Neutrophil (primary cell): ENCODE results near the gene PRDM16.

ENCODE experiments used
- H3K27ac ChIP-seq: fragments of 200-600 bp; sonication (generic); 2 replicates; pipeline ENCODE4 v1.5.1; 2016; ENCODE audit warnings: mild to moderate bottlenecking, moderate library complexity
- H3K27me3 ChIP-seq: fragments of 200-600 bp; sonication (generic); 2 replicates; pipeline ENCODE4 v1.6.0; 2016; ENCODE audit warnings: mild to moderate bottlenecking
- H3K36me3 ChIP-seq: fragments of 200-600 bp; sonication (generic); 2 replicates; pipeline ENCODE4 v1.5.1; 2017
- H3K4me1 ChIP-seq, 2 experiments: fragments of 200-600 bp in 1 of 2; sonication (generic) in 1 of 2; 1 replicate in 1 of 2; 2 replicates in 1 of 2; pipeline versions ENCODE4 v1.5.1 to v1.6.1; 2013 to 2016; ENCODE audit warnings: low read depth in 1 of 2, low read length in 1 of 2, mild to moderate bottlenecking in 1 of 2, moderate library complexity in 1 of 2; ENCODE audit not compliant: control insufficient read depth in 1 of 2, insufficient read depth in 1 of 2
- H3K4me3 ChIP-seq, 2 experiments: fragments of 200-600 bp in 1 of 2; sonication (generic) in 1 of 2; 1 replicate in 1 of 2; 2 replicates in 1 of 2; pipeline ENCODE4 v1.5.1; 2013 to 2016; ENCODE audit warnings: low read depth in 1 of 2, low read length in 1 of 2, mild to moderate bottlenecking in 1 of 2, moderate library complexity in 1 of 2
- H3K9me3 ChIP-seq: fragments of 200-600 bp; sonication (generic); 2 replicates; pipeline ENCODE4 v1.5.1; 2016
- TF ChIP-seq, protein P1 (sequence below): fragments of 200-600 bp; sonication (generic); IDR thresholded peaks from 2 replicates; pipeline ENCODE4 v1.5.1; 2016; ENCODE audit warnings: antibody characterized with exemption

PRDM16 gene

DNA sequence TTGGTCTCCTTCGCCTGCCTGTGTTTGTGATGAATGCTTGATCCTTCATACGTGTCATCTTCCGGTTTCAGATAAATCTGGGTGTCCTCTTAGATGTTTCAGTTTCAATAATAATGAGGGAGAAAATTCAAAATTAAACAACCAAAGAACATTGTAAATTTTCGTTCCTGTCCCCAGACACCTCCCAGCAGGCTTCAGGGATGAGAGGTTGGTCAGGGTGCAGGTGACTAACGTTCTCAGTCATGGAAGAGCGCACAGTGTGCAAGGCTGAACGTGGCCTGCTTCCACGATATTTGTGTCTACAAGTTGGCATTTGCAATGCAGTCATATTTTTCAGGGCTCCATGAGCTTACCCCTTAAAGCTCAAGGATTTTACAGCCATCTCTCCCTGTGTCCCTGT is 238.4 kb downstream of the PRDM16 start:
- no peaks in the 10 kb centered on the region for H3K36me3 ChIP-seq
- H3K4me3 ChIP-seq = no peak overlapping the region
- H3K4me1 ChIP-seq = no peaks in the 10 kb centered on the region
- no peaks in the 10 kb centered on the region for H3K9me3 ChIP-seq
- no peak overlapping the region for H3K27ac ChIP-seq
- TF ChIP-seq, protein P1, sequence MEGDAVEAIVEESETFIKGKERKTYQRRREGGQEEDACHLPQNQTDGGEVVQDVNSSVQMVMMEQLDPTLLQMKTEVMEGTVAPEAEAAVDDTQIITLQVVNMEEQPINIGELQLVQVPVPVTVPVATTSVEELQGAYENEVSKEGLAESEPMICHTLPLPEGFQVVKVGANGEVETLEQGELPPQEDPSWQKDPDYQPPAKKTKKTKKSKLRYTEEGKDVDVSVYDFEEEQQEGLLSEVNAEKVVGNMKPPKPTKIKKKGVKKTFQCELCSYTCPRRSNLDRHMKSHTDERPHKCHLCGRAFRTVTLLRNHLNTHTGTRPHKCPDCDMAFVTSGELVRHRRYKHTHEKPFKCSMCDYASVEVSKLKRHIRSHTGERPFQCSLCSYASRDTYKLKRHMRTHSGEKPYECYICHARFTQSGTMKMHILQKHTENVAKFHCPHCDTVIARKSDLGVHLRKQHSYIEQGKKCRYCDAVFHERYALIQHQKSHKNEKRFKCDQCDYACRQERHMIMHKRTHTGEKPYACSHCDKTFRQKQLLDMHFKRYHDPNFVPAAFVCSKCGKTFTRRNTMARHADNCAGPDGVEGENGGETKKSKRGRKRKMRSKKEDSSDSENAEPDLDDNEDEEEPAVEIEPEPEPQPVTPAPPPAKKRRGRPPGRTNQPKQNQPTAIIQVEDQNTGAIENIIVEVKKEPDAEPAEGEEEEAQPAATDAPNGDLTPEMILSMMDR = no peak
- peaks cover 10% of the 10 kb centered on the region for H3K27me3 ChIP-seq

DNA sequence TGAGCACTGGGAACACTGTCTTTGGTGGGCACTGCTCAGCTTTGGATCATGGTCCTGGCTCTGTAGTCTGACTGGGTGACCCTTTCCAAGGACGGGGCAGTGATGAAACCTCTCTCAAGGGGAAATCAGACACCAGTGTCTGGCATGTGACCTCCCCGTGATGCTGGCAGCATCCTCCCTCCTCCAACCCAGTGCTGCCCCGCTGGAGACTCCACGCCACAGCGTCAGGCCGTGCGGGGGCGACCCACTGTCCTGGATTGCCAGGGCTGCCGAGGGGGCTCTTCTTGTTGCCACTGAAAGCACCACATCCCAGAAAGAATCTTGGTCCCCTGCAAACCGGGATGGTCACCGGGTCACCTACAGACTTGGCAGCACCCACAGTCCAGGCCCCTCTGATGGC is 239.1 kb downstream of the PRDM16 start:
- no peak overlapping the region for H3K4me3 ChIP-seq
- H3K4me1 ChIP-seq = no peaks in the 10 kb centered on the region
- H3K27me3 ChIP-seq = peaks cover 17% of the 10 kb centered on the region
- TF ChIP-seq, protein P1 = no peak
- no peak overlapping the region for H3K27ac ChIP-seq
- no peaks in the 10 kb centered on the region for H3K36me3 ChIP-seq
- H3K9me3 ChIP-seq = no peaks in the 10 kb centered on the region

DNA sequence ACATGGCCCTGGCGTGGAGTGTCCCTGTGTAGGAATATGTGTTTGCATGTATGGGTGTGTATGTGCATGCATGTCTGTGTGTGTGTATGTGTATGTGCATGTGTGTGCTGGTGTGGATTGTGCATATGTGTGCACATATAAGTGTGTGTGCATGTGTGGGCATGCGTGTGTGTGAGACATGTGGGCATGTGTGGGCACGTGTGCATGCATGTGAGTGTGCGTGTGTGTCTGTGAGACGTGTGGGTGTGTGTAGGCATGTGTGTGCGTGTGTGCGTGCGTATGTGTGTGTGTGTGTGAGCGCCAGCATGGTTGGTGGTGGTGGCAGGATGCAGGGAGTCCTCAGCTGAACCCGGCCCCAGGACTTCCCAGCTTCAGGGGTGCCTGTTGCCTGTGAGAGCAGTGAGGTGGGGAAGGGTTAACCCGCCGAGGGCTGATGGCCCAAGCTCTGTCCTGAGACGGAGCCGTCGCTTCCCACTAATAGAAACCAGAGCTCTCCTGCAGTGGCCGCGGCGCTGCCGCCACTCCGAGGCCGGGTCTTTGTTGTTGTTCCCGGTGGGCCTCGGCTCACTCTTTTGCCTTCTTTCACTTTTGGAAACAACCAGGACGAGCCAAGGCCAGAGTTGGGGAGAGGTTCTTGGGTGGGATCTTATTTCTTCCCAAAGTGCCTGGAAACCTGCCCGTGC is 241.9 kb downstream of the PRDM16 start:
- Histone ChIP-seq H3K9me3 (no peaks in the 10 kb centered on the region), H3K4me3 (no peak overlapping the region), H3K27ac (no peak overlapping the region), H3K27me3 (peaks cover 43% of the 10 kb centered on the region), H3K4me1 (no peaks in the 10 kb centered on the region), H3K36me3 (no peaks in the 10 kb centered on the region)
- TF ChIP-seq, protein P1 = no peak

DNA sequence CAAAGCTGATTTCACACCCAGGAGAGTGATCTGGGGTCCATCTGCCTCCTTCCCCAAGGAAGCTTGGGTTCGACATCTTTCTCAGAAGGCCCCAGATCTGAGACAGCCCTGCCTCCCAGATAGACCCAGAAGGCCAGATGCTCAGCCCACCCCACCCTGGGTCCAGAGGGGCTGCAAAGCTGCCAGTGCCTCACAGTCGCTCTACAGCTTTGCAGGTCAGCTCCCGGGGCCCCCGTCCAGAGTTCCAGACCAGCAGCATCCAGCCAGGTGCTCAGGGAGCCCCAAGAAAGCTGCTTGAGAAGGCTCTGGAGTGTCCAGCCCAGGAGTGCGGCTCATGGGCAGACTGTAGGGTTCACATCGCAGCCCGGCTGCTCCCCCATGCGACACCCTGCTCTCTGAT is 242.7 kb downstream of the PRDM16 start:
- H3K4me1 ChIP-seq = no peaks in the 10 kb centered on the region
- H3K27ac ChIP-seq = no peak overlapping the region
- no peaks in the 10 kb centered on the region for H3K36me3 ChIP-seq
- peaks cover 43% of the 10 kb centered on the region for H3K27me3 ChIP-seq
- H3K9me3 ChIP-seq = no peaks in the 10 kb centered on the region
- TF ChIP-seq, protein P1 = no peak
- H3K4me3 ChIP-seq = no peak overlapping the region

DNA sequence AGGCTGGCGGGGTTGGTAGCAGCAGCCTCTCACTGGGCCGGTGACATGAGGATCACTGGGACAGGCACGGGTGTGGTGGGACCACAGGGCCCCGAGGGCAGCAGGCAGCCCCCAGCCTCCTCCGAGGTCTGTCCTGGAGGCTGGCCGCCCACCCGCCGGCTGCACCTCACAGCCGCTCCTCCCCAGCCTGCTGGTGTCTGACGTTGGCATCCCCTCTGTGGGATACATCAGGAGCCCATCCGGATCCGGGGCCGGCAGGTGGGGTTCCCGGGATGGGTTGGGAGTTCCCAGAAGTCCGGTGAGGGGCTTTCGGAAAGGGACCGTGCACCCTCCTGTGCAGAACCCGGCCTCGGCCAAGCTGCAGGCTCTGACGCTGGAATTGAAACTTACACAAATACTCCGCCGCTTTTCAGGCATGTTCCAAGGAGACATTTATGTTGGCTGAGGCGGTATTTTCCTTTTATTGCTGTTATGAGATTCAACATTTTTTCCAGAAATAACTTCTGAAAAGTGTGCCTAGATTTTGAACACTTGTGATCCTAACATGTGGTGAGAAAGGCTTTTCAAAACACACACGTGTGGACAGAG is 243.4 kb downstream of the PRDM16 start:
- H3K9me3 ChIP-seq = no peaks in the 10 kb centered on the region
- no peak overlapping the region for H3K27ac ChIP-seq
- no peaks in the 10 kb centered on the region for H3K4me1 ChIP-seq
- TF ChIP-seq, protein P1 = no peak
- H3K4me3 ChIP-seq = no peak overlapping the region
- H3K36me3 ChIP-seq = no peaks in the 10 kb centered on the region
- peaks cover 43% of the 10 kb centered on the region for H3K27me3 ChIP-seq
